ENCODE results near the gene SAE1.

The SAE1 gene

GRCh38 chr19:47225746-47226425 lies 95.3 kb downstream of the SAE1 start:
- peak; percentile 91 for DNase-seq

- no peak for DNase-seq
Measured at GRCh38 chr19:47226426-47227351, 96.1 kb downstream of the SAE1 start.

- DNase-seq, result no peak
Measured at GRCh38 chr19:47227352-47228167, 96.9 kb downstream of the SAE1 start.

GRCh38 chr19:47228168-47228936 lies 97.7 kb downstream of the SAE1 start:
- no peak for DNase-seq

- no peak for DNase-seq
Measured at GRCh38 chr19:47228937-47229675, 98.5 kb downstream of the SAE1 start.

- no peak for DNase-seq
Measured at GRCh38 chr19:47229676-47230053, 99.0 kb downstream of the SAE1 start.

GRCh38 chr19:47230054-47230920 lies 99.7 kb downstream of the SAE1 start:
- DNase-seq, result no peak

GRCh38 chr19:47230921-47231214 lies 100.2 kb downstream of the SAE1 start, which contains the start of gene BBC3:
Gene BBC3 (minus strand): TSS chr19:47231199. CDS start chr19:47228431, 2,768 bp downstream.
- no peak for DNase-seq

GRCh38 chr19:47231215-47232054 lies 100.8 kb downstream of the SAE1 start:
- DNase-seq, result no peak

GRCh38 chr19:47232422-47233211 lies 102.0 kb downstream of the SAE1 start:
- DNase-seq, result no peak

GRCh38 chr19:47236072-47236675 lies 105.5 kb downstream of the SAE1 start:
- DNase-seq, result no peak

- DNase-seq, result no peak
Measured at GRCh38 chr19:47239152-47239551, 108.5 kb downstream of the SAE1 start.

- peak; percentile 68 for DNase-seq
Measured at GRCh38 chr19:47239610-47240296, 109.1 kb downstream of the SAE1 start.

GRCh38 chr19:47240556-47240955 lies 109.9 kb downstream of the SAE1 start:
- DNase-seq, result no peak

- no peak for DNase-seq
Measured at GRCh38 chr19:47240996-47241918, 110.6 kb downstream of the SAE1 start.

- no peak for DNase-seq
Measured at GRCh38 chr19:47241919-47242577, 111.4 kb downstream of the SAE1 start.

All from 8988T (cell line).